KMS-11 (cell line): ENCODE measurements around the gene KLC4.

Experiments
- H2AFZ ChIP-seq: fragments of 200-600 bp; sonication (generic); 2 replicates; pipeline ENCODE4 v1.6.1; 2016; ENCODE audit warnings: antibody characterized with exemption, mixed run types, low read depth
- H3K27ac ChIP-seq: fragments of 200-600 bp; sonication (generic); 2 replicates; pipeline ENCODE4 v1.6.1; 2016; ENCODE audit warnings: mild to moderate bottlenecking, mixed run types
- H3K27me3 ChIP-seq: fragments of 200-600 bp; sonication (generic); 2 replicates; pipeline ENCODE4 v1.6.1; 2017; ENCODE audit warnings: mild to moderate bottlenecking, low read depth, mixed run types, moderate library complexity; ENCODE audit not compliant: insufficient read depth
- H3K36me3 ChIP-seq: fragments of 200-600 bp; sonication (generic); 2 replicates; pipeline ENCODE4 v1.6.1; 2017; ENCODE audit warnings: mild to moderate bottlenecking, mixed run types; ENCODE audit not compliant: insufficient read depth
- H3K4me1 ChIP-seq: fragments of 200-600 bp; sonication (generic); 2 replicates; pipeline ENCODE4 v1.6.1; 2016; ENCODE audit warnings: mild to moderate bottlenecking, low read depth, mixed run types; ENCODE audit not compliant: poor library complexity, severe bottlenecking
- H3K4me2 ChIP-seq: fragments of 200-600 bp; sonication (generic); 2 replicates; pipeline ENCODE4 v1.7.0; 2016; ENCODE audit warnings: mild to moderate bottlenecking, mixed run types
- H3K4me3 ChIP-seq: fragments of 200-600 bp; sonication (generic); IDR thresholded peaks from 2 replicates; pipeline ENCODE4 v1.6.1; 2017; ENCODE audit warnings: low read depth, low read length, mixed read lengths; ENCODE audit not compliant: insufficient read depth
- H3K79me2 ChIP-seq: fragments of 200-600 bp; sonication (generic); 2 replicates; pipeline ENCODE4 v1.6.1; 2016; ENCODE audit warnings: low read depth, mixed run types; ENCODE audit not compliant: insufficient read depth
- H3K9ac ChIP-seq: fragments of 200-600 bp; sonication (generic); 2 replicates; pipeline ENCODE4 v1.6.1; 2016; ENCODE audit warnings: mild to moderate bottlenecking, mixed run types
- H4K20me1 ChIP-seq: fragments of 200-600 bp; sonication (generic); 2 replicates; pipeline ENCODE4 v1.6.1; 2016; ENCODE audit warnings: mild to moderate bottlenecking, mixed run types; ENCODE audit not compliant: insufficient read depth
- CTCF ChIP-seq: fragments of 200-600 bp; sonication (generic); conservative IDR thresholded peaks from 2 replicates; pipeline ENCODE4 v1.6.1; 2017; ENCODE audit warnings: low read depth, mild to moderate bottlenecking, antibody characterized with exemption, low read length, moderate library complexity, mixed read lengths

The KLC4 gene

DNA sequence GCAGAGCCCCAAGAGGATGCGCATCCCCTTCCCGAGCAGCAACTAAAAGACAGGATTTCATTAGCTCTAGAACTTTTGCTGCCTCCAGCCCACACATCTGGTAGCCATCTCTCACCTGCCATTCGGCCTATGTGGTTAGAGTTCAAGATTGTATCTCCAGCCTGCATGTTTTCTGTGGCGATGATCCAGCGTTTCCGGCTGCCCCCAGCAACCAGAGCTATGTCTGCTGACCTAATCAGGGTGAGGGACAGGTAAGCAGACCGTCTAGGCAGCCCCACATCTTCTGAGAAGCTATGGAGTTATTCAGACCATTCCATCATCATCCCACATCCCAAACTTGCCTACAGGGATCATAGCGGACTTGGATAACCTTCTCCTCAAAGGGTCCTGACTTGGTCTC lies 3.5 kb upstream of the KLC4 start:
- Histone ChIP-seq H3K4me3 (no peak overlapping the region), H3K79me2 (peaks cover 22% of the 10 kb centered on the region), H3K4me2 (no peak overlapping the region), H4K20me1 (no peaks in the 10 kb centered on the region), H3K4me1 (peaks cover 28% of the 10 kb centered on the region), H3K27ac (no peak overlapping the region), H2AFZ (no peak overlapping the region), H3K36me3 (no peaks in the 10 kb centered on the region), H3K9ac (no peak overlapping the region), H3K27me3 (no peaks in the 10 kb centered on the region)
- no peak for TF ChIP-seq CTCF

DNA sequence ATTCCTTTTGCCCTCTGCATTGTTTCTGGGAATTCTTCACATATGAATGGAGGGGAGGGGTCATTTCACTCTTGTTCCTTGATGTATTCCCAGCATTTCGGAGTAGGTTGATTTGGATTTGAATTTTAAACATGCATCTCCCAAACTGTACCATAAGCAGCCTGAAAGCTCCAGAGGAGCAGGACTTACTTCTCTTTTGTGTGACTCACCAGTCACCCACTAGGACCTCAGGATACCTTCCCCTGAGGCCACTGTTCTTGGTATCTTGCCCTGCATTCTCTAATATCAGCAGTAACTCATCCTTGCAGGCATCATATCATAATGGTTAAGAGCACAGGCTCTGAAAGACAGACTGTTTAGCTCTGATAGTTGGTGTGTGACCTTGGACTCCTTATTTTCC lies 900 bp upstream of the KLC4 start:
- TF ChIP-seq CTCF: no peak
- H3K27me3 ChIP-seq: no peaks in the 10 kb centered on the region
- peaks cover 21% of the 10 kb centered on the region for H3K4me1 ChIP-seq
- peak overlapping the region; percentile 84; the same call in 1 of the 2 replicates for H3K9ac ChIP-seq
- no peaks in the 10 kb centered on the region for H3K36me3 ChIP-seq
- no peaks in the 10 kb centered on the region for H4K20me1 ChIP-seq
- no peak overlapping the region for H2AFZ ChIP-seq
- H3K4me3 ChIP-seq: no peak overlapping the region
- H3K27ac ChIP-seq: peak overlapping the region; percentile 7; the same call in 1 of the 2 replicates
- peak overlapping the region; percentile 99 for H3K4me2 ChIP-seq
- H3K79me2 ChIP-seq: peaks cover 13% of the 10 kb centered on the region

GRCh38 chr6:43060034-43060754 lies 763 bp downstream of the KLC4 start:
- peak overlapping the region; percentile 93 for H2AFZ ChIP-seq
- H3K27ac ChIP-seq: no peak overlapping the region; the same call in 1 of the 2 replicates
- H3K27me3 ChIP-seq: no peaks in the 10 kb centered on the region

DNA sequence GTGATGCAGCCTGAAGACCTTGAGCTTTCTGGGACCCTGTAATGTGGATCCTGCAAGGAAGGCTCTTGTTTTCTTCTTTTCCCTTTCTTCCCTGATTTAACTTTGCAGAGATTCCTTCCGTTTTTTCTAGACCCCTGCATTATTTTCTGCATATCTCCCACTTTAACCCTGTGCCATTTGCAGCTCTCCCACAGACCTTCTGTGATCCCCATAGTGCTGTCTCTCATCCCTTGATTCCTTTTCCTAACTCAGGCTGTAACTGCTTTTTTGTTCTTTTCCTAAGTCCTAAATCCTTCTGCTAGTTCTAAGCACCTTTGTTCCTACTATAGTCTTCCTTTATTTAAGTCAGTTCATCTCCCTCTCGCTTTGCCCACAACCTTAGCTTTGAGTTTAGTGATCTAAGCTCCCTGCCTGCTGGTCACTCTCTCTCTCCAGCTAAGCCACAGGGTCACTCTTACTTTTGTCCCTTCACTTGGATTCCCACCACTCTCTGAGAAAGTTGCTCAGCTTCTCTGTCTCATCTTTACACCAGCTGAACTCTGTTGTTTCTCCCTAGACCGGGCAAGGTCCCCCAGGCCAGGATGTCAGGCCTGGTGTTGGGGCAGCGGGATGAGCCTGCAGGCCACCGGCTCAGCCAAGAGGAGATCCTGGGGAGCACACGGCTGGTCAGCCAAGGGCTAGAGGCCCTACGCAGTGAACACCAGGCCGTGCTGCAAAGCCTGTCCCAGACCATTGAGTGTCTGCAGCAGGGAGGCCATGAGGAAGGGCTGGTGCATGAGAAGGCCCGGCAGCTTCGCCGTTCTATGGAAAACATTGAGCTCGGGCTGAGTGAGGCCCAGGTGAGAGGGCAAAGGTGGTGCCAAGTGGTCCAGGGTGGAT lies 1.6 kb downstream of the KLC4 start:
- no peaks in the 10 kb centered on the region for H3K36me3 ChIP-seq
- H3K9ac ChIP-seq: no peak overlapping the region
- peak overlapping the region; percentile 82; the same call in 1 of the 2 replicates for H3K4me2 ChIP-seq
- peaks cover 16% of the 10 kb centered on the region for H3K4me1 ChIP-seq
- H3K79me2 ChIP-seq: peaks cover 13% of the 10 kb centered on the region
- no peak for TF ChIP-seq CTCF
- H3K27ac ChIP-seq: no peak overlapping the region
- H3K4me3 ChIP-seq: no peak overlapping the region
- no peak overlapping the region; the same call in 1 of the 2 replicates for H2AFZ ChIP-seq
- no peaks in the 10 kb centered on the region for H3K27me3 ChIP-seq
- no peaks in the 10 kb centered on the region for H4K20me1 ChIP-seq

More at GRCh38 chr6:43060034-43060754, 763 bp downstream of the KLC4 start:
- peak overlapping the region; percentile 84; the same call in 1 of the 2 replicates for H3K9ac ChIP-seq
- H3K4me2 ChIP-seq: peak overlapping the region; percentile 82
- H4K20me1 ChIP-seq: no peaks in the 10 kb centered on the region
- H3K79me2 ChIP-seq: peaks cover 13% of the 10 kb centered on the region
- H3K4me3 ChIP-seq: no peak overlapping the region
- TF ChIP-seq CTCF: no peak
- no peaks in the 10 kb centered on the region for H3K36me3 ChIP-seq
- H3K4me1 ChIP-seq: peaks cover 16% of the 10 kb centered on the region
